NCI-H2227 treated with DMSO at 0.1 percent for 48 hours (cell line): ENCODE data around the gene DNAJC22.
A peak's percentile ranks its signal among the peaks of the same experiment; 100 is the strongest.
"Not testable (repeated sequence)": the region's sequence is repeated elsewhere in the genome, so short reads cannot be mapped to it uniquely, and the experiment has no call there.

Experiments
- DNase-seq: peaks from one replicate; lab custom pipeline; 2025; lab: John Stamatoyannopoulos, UW

The DNAJC22 gene

DNA sequence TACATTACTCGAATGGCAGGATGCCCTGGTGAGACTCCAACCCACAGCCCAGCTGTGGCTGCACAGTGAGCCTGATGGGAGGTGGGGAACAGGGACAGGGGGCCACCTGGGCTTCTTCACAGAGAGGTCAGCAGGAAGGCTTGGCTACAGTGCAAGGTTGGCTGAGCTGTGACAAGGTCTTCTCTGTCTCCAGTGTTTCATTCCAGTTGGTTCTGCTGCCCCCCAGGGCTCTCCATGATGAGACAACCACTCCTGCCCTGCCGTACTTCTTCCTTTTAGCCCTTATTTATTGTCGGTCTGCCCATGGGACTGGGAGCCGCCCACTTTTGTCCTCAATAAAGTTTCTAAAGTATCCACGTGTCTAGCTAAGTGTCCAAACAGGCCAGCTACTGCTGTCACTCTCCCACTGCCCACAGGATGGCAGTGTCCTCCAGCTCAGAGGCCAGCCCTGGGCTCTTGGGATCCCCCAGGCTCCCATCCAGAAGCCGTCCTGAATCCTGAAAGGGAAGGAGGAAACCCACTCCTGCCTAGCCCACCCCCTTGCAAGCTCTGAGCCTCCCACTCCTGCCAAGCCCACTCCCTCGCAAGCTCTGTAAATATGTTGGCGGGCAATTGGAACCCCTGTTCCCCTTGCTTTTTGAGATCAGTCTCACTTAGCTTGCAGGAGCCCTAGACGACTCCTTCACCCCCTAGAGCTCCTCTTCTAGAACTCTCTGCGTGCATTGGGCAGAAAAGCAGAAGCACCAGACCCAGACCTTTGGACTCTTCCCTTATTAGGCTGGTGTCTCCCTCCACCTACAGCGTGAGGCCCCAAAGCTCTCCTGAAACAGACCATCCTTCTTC lies 15.1 kb upstream of the DNAJC22 start:
- peak; percentile 9 for DNase-seq

- DNase-seq, result no peak
Observed at GRCh38 chr12:49332441-49332861, 14.2 kb upstream of the DNAJC22 start.

- DNase-seq, result no peak
Observed at GRCh38 chr12:49332891-49333371, 13.8 kb upstream of the DNAJC22 start.

GRCh38 chr12:49333778-49334177 lies 12.9 kb upstream of the DNAJC22 start:
- DNase-seq, result not testable (repeated sequence)

DNA sequence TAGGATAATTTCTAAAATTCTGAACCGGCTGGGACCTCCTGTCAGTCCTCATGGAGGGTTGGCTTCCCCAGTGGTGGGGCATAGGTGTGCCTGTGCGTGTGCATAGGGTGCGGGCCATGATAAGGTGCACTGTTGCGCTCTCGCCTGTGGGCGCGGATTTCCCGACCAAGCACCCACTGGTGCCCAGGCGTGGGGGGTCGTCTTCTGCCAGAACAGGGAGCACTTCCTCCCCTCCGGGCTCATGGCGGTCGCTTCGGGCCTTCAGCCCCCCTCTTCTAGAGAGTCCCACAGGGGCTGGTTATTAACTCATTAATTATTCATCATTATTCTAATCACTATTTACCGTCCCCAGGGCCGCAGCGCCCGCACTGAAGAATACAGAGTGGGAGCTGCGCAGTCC lies 12.5 kb upstream of the DNAJC22 start:
- no peak for DNase-seq

GRCh38 chr12:49334681-49335080 lies 12.0 kb upstream of the DNAJC22 start:
- DNase-seq, result no peak

DNA sequence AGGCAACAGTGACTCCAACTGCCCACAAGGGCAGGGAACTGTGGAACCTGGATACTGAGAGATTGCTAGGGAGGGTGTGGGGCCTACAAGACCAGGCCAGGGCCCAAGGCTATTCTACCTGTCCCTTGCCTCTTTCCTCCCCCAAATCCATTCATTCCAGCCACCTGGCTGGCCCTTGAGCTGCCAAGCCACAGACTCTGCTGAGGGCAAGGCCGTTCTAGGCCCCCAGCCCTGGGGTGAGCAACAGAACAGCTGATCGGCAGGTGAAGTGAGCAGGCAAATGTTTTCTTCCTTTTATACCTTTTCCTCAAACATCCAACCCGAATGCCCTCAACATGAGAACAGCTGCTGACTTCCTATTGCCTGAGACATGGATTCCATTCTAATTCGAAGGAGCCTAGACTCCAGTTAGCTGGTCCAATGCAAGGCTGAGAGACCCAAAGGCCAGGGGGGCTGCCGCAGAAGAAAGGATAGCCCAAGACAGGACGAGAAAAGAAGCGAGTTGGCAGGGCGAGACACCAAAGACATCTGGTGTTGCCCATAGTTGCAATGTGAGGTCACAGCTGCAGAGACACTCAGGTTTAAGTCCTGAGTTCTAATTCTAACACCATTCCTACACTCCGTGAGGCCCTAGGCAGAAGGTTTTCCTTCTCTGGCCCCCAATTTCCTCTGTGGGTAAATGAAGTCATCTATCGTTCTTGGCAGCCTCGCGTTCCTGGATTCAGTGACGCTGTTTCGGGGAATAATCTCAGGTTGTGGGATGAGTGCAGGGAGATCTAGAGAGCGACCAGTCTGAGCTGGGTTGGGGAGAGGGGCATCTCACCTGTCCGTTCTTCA lies 11.4 kb upstream of the DNAJC22 start:
- no peak for DNase-seq

GRCh38 chr12:49335955-49336644 lies 10.6 kb upstream of the DNAJC22 start:
- no peak for DNase-seq

DNA sequence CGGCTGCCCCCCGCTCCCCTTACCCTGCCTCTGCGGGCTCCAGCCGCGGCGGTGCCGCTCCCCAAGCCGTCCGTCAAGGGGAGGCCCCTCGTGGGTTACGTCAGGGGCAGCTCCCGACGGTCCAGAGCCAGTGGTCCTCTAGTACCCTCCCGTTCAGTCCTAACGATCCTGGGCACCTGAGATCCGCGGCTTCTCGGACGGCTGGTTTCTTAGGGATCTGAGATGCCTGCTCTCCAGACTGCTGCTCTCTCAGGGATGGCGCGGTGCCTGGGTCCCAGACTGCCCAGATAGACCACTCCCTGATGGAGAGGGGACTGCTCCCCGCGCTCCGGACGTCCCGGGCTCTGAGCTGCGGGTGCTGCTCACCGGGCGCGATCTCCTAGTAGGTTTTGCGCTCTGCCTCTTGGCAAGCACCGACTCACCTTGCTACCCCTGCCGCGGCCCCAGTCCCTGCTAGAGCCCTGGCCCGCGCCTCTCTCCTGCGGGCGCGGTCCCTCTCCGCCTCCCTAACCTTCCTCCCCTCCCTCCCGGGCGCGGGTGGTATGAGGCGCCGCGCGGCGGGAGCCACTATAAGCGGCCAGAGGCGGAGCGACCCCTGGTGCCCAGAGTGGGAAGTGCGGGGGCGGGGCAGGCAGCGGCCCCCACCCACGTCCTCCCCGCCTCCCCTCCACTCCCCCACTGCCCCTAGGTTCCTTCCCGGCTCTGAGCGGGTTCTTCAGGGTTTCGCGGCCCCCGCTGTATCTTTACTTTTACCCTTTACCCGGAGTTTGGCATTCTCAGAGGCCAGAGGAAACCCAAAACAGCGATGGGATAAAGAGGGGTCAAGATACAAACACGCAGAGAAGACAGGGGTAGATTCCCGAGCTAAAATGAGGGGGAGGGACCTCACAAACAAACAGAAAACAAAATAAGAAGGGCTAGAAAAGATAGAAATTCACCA lies 9.8 kb upstream of the DNAJC22 start, which contains the start of gene C1QL4:
Gene C1QL4 (minus strand): TSS at position 544 of the 940 bp plus-strand sequence. CDS start 711 bp downstream, outside the sequence.
- peak; percentile 57 for DNase-seq

GRCh38 chr12:49338830-49339463 lies 7.7 kb upstream of the DNAJC22 start:
- DNase-seq, result no peak

GRCh38 chr12:49339464-49339861 lies 7.2 kb upstream of the DNAJC22 start:
- no peak for DNase-seq

DNA sequence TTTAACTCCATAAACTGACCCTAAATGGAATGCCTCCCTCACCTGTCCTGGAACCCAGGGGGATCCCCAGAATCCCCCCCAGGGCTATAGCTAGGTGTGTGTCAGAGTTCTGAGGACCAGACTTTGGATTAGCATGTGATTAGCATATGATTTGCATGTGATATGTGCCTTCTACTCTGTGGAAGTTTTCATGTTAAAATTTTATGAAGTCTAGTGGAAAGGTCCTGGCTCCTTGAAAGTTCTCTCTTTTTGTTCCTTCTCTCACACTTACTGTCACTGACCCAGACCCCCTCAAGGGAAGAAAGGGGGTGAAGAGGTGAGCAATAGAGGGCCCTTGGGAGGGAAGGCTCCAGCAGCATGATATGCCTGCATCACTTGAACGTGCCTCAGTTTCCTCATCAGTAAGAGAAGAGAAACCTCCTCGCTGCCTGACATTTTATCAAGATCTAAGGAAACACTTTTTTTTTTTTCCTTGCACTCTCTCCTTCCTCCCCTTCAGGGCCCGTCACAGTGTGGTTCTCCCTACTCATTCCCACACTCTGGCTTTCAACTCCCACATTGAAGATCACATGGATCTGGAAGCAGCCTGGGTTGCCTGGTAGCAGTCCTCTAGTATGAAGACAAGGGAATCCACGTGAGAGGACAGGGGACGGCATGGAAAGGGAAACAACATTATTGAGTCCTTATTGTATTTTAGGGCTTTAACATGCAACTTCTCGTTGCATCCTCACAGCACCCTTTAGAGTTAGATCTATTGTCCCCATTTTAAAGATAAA lies 6.4 kb upstream of the DNAJC22 start:
- no peak for DNase-seq

DNA sequence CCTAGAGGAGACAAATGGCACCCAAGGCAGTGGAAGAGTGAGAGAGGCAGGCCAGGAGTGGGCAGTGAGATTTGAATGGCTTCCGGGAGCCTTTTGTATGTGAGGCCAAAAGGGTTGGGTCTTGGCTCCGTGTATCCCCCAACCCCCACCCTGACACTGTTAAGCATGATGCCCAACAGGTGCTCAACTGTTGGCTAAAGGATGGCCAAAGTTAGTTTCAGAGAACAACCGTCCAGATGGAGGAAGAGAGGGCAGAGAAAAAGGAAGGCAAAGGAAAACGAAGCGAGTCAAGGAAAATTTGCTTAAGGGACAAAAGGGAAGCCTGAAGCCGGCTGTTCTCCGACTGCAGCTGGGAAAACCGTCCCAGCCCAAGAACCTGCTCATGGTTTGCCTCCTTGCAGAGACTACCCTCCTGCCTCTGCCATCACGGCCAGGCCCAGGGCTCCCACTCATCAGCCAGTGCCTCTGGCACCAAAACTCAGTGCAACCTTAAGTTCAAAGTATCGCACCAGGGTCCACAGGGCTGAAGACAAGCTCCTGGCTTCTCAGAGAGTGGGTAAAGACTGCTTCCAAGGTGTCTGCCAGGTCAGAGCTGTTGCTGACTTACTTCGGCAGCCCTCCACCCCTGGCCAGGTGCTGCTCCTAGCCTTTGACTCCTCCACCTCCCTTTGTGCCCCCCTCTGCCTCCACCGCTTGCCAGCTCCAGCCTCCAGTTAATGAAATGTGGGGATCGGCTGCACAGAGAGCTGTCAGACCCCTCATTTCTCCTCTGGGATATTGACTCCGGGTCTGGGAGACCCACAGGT lies 5.5 kb upstream of the DNAJC22 start:
- no peak for DNase-seq

DNA sequence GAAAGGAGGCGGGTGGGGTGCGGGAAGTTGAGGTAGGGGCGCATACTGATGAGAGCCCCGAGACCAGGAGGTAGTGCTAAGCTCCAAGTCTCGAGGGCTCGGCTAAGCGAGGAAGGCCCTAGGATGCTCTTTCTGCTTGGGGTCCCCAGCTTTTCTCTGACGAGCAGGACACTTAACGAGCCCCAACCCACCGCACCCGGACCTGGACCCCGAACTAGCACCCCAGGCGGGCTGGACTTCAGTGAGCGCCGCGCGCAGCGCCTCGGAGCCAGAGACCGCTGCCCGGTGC lies 5.0 kb upstream of the DNAJC22 start:
- DNase-seq, result no peak

DNA sequence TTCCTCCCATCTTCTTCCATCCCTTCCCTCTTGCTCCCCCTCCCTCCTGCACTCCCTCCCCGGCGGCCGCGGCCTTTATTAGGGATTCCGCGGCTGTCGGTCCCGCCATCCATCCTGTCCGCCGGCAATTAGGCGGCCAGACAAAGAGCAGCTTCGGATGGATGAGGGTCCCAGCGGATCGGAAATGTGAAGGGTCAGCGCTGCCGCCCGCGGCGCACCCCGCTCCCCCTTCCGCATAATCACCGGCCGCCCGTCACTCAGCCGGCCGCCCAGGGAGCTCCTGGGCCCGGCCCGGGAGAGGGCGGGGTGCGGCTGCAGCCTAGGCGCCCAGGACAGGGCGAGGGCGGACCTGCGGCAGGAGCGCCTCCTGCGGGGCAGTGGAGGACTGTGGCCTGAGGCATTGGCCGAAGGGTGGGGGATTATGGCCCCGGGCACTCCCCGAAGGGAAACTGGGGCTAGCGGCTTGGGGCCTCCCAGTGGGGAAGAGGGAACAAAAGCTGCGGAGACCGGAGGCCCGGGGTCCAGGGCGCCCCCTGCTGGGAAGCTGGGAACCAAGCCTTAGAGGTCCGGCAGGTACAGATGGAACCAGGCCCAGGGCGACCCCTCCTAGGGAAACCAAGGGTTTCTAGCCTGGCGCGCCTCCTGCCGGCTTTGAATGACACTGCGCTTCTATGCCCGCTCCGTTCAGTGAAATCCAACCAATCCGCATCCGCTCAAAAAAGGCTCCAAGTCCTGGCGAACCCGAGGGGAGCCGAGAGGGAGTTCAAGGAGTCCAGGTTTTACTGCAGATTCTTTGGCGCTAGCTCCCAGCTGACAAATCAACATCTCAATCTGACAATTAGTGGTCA lies 4.4 kb upstream of the DNAJC22 start:
- peak; percentile 84 for DNase-seq

DNA sequence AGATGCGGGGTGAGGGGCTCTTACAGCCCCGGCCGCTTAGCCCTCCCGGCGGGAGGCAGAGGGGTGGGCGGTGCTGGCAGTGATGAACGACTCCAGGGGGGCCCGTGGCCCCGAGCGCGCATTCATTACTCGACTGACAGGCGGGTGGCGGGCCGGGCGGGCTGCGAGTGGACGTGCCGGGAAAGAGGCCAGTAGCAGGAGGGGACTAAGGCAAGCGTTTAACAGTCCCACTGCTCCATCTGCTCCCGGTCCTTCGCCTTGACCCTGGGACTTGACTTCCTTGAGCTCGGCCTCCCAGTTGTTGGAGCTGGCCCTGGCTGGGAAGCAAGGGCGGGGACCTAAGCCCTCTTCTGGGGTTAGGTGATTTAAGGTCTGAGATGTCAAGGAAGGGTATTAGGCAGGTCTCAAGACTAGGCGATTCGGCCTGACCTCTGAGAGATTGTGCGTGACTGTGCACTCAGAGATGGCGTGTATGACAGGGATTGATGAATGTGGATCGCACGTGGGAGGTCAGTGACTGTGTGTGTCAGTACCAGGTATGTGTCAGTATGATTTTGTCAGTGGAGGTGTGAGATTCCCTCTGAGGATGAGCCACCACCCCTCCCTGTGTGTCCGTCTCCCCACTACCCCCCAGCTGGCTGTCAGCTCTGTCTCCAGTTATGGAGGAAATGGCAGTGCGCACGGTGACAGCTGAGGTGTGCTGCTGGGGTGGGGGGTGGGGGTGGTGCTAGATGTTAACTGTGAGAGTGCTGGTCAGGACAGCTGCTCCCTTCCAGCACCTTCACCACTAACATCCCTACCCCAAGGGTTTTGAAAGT lies 3.6 kb upstream of the DNAJC22 start:
- DNase-seq, result no peak

DNA sequence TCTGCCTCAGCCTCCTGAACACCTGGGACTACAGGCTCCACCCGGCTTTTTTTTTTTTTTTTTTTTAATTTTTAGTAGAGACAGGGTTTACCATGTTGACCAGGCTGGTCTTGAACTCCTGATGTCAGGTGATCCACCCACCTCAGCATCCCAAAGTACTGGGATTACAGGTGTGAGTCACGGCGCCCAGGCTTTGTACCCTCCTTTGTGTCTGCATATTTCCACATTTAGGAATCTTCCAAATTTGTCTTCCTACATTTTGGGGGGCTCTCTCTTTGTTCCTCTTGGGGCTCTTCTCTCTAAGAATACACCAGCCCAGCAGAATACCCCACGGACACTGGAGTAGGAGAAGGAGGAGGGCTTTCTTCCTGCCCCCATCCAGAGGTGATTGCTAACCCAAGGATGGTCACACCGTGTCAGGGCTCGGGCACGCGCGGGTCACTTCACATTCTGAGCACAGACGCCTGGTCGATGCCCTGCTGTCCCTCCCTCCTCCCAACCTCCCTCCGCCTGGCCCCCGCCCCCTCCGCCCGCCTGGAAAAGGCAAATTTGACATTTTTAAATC lies 2.1 kb upstream of the DNAJC22 start:
- no peak for DNase-seq
